Thyroid gland (tissue), 4 donors: Measurements from ENCODE around the gene PCARE. TPM values are rescaled to one million over a fixed set of nuclear protein-coding genes. Genes with fewer than 3 reads are reported as not detected.

ENCODE experiments used
- DNase-seq, 2 donors: peaks; one replicate each; pipeline ENCODE4 v3.0.0-alpha.2; 2019
- H3K27ac ChIP-seq, 3 donors: fragments of 200-600 bp; sonication (generic); 1 replicate in 2 of 3; 2 replicates in 1 of 3; pipeline ENCODE4 v1.5.1; 2016 to 2019; ENCODE audit warnings: mild to moderate bottlenecking in 1 of 3, moderate library complexity in 1 of 3
- H3K27me3 ChIP-seq: fragments of 200-600 bp; sonication (generic); one replicate; pipeline ENCODE4 v1.5.1; 2019
- H3K36me3 ChIP-seq, 2 donors: fragments of 200-600 bp; sonication (generic); one replicate each; pipeline ENCODE4 v1.5.1; 2016 to 2019
- H3K4me1 ChIP-seq, 2 donors: fragments of 200-600 bp; sonication (generic); one replicate each; pipeline ENCODE4 v1.5.1; 2017 to 2019
- H3K4me3 ChIP-seq, 3 donors: fragments of 200-600 bp; sonication (generic); replicated peaks in 1 of 3; 1 replicate in 2 of 3; 2 replicates in 1 of 3; pipeline ENCODE4 v1.5.1; 2016; ENCODE audit warnings: mild to moderate bottlenecking in 1 of 3
- H3K9me3 ChIP-seq: fragments of 200-600 bp; sonication (generic); one replicate; pipeline ENCODE4 v1.5.1; 2017
- POLR2A ChIP-seq, 2 donors: fragments of 450-650 bp; IDR thresholded peaks; one replicate each; pipeline ENCODE4 v1.6.1; 2017; ENCODE audit warnings: antibody characterized with exemption in 2 of 2, mild to moderate bottlenecking in 2 of 2, moderate library complexity in 1 of 2
- WGBS, 2 donors: methylation state at CpG; one replicate each; pipeline ENCODE4 v1.1.5; 2017; 5-methylcytosine and 5-hydroxymethylcytosine counted together
- intact Hi-C: fragments of 100-400 bp; cut with DNase I; formaldehyde crosslinking; loops from one replicate; pipeline ENCODE4 v1.15.1; 2023
- total RNA-seq, 4 donors: library from RNA; depleted of rRNA; stranded (reverse); fragments of >200 nt; gene quantifications; one replicate each; pipeline ENCODE4 v1.2.3, GENCODE V29; 2016
- TF ChIP-seq, protein P1 (sequence below), 6 experiments: fragments of 200-600 bp in 3 of 6; fragments of 450-650 bp in 3 of 6; sonication (generic) in 3 of 6; IDR thresholded peaks; one replicate each; pipeline ENCODE4 v1.5.1; 2016 to 2019; ENCODE audit warnings: antibody characterized with exemption in 6 of 6, mild to moderate bottlenecking in 2 of 6, inconsistent platforms in 1 of 6, moderate library complexity in 1 of 6

PCARE gene
- total RNA-seq, result under 1 TPM in 1 of 4 donors, not detected in 3; 0.11 TPM

DNA sequence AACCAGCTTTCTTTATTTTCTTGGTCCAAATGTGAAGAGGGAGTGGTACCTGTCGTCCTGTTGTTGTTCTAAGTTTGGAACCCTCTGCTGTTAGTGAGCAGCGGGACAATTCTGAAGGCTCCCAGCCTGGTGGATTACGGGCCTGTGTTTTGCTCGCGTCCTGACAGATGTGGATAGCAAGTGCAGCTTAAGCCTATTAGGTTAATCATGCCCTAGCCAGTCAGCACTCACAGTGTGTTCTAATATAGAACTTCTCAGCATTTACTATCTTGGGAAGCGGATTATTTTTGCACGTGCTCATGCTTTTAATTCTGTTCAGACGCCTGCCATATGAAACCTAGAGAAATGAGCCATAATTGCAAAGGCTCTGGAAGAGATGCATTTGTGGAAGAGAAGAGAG lies at the start of gene PCARE:
TSS of gene PCARE (minus strand) at position 113 of the 400 bp plus-strand sequence. CDS start 262 bp downstream, outside the sequence.
- H3K9me3 ChIP-seq, result no peaks in the 10 kb centered on the region
- no peaks in the 10 kb centered on the region for H3K36me3 ChIP-seq
- WGBS, 2 donors, result 87 to 89% methylated on average over 8 of the region's 8 CpGs
- TF ChIP-seq, protein P1, sequence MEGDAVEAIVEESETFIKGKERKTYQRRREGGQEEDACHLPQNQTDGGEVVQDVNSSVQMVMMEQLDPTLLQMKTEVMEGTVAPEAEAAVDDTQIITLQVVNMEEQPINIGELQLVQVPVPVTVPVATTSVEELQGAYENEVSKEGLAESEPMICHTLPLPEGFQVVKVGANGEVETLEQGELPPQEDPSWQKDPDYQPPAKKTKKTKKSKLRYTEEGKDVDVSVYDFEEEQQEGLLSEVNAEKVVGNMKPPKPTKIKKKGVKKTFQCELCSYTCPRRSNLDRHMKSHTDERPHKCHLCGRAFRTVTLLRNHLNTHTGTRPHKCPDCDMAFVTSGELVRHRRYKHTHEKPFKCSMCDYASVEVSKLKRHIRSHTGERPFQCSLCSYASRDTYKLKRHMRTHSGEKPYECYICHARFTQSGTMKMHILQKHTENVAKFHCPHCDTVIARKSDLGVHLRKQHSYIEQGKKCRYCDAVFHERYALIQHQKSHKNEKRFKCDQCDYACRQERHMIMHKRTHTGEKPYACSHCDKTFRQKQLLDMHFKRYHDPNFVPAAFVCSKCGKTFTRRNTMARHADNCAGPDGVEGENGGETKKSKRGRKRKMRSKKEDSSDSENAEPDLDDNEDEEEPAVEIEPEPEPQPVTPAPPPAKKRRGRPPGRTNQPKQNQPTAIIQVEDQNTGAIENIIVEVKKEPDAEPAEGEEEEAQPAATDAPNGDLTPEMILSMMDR (IDR thresholded peaks at IDR 0.05), result no peak
- TF ChIP-seq POLR2A (IDR thresholded peaks at IDR 0.05), result no peak
- no peak within 1 kb of the TSS for H3K27ac ChIP-seq
- H3K4me3 ChIP-seq, result no peak within 1 kb of the TSS
- H3K27me3 ChIP-seq, result no peaks in the 10 kb centered on the region
- no peaks in the 10 kb centered on the region for H3K4me1 ChIP-seq
- no peak for DNase-seq
- intact Hi-C loops, result no loop called here

DNA sequence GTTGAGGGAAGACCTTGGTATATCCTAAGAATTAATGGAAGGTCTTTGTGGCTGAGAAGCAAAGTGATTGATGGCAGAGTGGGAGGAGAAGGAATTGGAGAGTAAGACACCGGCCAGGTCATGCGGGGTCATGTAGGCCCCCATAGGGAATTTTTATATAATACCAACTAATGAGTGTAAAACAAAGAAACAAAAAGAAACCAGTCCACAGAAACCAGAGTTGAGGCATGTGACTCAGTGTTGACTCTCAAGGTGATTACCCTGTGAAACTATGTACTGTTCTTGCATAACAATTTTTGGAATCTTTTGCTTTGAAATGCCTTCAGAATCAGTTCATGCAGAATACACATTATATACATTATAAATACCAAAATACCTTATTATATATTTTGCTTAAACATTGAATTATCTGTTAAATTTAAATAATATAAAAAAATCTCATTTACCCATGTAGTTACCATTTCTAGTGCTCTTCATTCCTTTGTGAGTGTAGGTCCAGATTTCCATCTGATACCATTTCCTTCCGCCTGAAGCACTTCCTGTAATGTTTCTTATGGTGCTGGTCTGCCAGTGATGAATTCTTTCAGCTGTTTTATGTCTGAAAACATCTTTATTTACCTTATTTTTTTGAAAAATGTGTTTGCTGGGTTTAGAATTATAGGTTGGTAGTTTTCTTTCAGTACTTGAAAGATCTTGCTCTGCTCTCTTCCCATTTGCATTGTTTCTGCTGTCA lies 49.5 kb upstream of the PCARE start:
- no peak for TF ChIP-seq POLR2A (IDR thresholded peaks at IDR 0.05)
- TF ChIP-seq, protein P1 (IDR thresholded peaks at IDR 0.05), result no peak
- H3K27me3 ChIP-seq, result no peaks in the 10 kb centered on the region
- H3K36me3 ChIP-seq, result peaks cover 0 to 8% of the 10 kb centered on the region in 2 donors
- 89 to 93% methylated on average over 3 of the region's 3 CpGs for WGBS, 2 donors
- H3K4me1 ChIP-seq, result peaks cover 15 to 23% of the 10 kb centered on the region in 2 donors
- no peaks in the 10 kb centered on the region for H3K9me3 ChIP-seq
- H3K27ac ChIP-seq, result no peak overlapping the region
- intact Hi-C loops, result no loop called here
- no peak for DNase-seq
- no peak overlapping the region for H3K4me3 ChIP-seq

DNA sequence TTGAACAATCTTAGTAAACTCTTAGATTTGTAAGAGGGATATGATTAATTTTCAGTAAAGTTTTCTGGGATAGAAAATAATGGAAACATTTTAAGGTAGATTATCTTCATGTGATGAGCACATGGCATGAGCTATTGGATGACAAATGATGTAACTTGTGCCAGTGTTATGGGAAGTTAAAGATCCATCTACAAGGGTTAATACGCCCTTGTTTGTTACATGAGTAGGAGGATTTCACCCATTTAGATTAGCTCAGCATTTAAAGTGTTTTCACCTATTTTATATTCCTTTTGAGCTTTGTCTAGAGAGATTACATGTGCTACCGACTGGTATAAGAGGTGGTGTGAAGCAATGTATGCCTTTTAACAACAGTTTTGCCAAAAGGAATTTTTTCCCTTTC lies 46.5 kb upstream of the PCARE start:
- 90 to 92% methylated on average over 2 of the region's 2 CpGs for WGBS, 2 donors

DNA sequence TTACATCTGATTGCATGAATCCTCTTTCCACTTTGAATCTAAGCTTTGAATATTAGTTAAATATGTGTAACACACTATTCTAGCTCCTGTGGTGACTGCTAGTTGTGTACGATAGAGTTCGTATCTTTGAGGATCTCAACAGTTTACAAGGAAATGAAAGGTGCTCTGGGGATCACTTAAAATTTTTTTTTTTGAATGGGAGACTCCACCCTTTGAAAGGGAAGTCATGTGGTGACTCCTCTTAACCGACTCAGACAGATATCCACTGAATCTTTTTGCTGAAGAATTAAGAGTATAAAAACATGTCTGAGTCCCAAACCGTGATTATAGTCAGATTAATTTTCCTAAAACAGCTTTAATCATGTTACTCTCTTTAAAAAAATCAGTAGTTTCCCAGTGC lies 44.9 kb upstream of the PCARE start:
- Histone ChIP-seq H3K36me3 (peaks cover 0 to 7% of the 10 kb centered on the region in 2 donors), H3K27me3 (no peaks in the 10 kb centered on the region), H3K4me3 (no peak overlapping the region), H3K27ac (peak overlapping the region in 1 of 3 donors; percentile 96), H3K4me1 (peaks cover 27 to 28% of the 10 kb centered on the region in 2 donors), H3K9me3 (no peaks in the 10 kb centered on the region)
- intact Hi-C loops, result no loop called here
- 63 to 69% methylated on average over 4 of the region's 4 CpGs for WGBS, 2 donors
- DNase-seq, result no peak
- TF ChIP-seq POLR2A (IDR thresholded peaks at IDR 0.05), result no peak
- TF ChIP-seq, protein P1 (IDR thresholded peaks at IDR 0.05), result no peak

More for the DNA sequence above, 46.5 kb upstream of the PCARE start:
- TF ChIP-seq, protein P1 (IDR thresholded peaks at IDR 0.05), result no peak
- TF ChIP-seq POLR2A (IDR thresholded peaks at IDR 0.05), result no peak
- intact Hi-C loops, result no loop called here
- Histone ChIP-seq H3K36me3 (peaks cover 0 to 8% of the 10 kb centered on the region in 2 donors), H3K4me3 (no peak overlapping the region), H3K4me1 (peaks cover 20 to 22% of the 10 kb centered on the region in 2 donors), H3K27ac (no peak overlapping the region), H3K27me3 (no peaks in the 10 kb centered on the region), H3K9me3 (no peaks in the 10 kb centered on the region)
- no peak for DNase-seq

DNA sequence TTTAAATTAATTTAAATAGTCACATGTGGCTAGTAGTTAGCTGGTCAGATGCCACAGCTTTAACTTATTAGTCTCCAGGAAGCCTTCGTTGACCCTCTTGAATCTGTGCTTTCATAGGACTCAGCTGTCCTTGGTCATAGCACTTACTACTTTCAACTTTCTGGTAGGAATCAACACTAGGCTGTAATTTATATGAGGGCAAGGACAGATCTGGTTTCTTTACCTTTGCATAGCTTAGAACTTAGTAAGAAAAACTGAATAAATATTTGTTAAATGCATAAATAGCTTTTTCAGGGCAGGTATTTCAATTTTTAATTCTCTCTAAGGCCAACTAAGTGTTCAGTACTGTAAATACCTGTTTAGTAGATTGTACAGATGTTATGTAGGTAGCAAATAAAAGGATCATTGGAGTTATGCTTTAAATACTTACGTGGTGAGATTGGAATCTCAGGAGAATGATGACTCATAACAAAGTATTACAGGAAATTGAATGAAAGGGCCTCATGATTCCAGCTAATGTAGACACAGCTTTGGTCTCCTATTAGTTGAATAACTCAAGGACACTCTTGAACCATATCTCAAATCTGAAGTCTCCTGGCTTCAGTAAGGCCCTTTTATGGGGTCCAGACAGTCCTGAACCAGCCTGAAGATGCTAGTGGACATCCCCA lies 43.4 kb upstream of the PCARE start:
- TF ChIP-seq, protein P1 (IDR thresholded peaks at IDR 0.05), result no peak
- no peak for TF ChIP-seq POLR2A (IDR thresholded peaks at IDR 0.05)

More for the DNA sequence above, 43.4 kb upstream of the PCARE start:
- WGBS, 2 donors, result 77 to 81% methylated on average over 2 of the region's 2 CpGs
- Histone ChIP-seq H3K9me3 (no peaks in the 10 kb centered on the region), H3K27me3 (no peaks in the 10 kb centered on the region), H3K4me3 (no peak overlapping the region), H3K36me3 (no peaks in the 10 kb centered on the region), H3K4me1 (peaks cover 33 to 36% of the 10 kb centered on the region in 2 donors), H3K27ac (peak overlapping the region; percentile 95 to 97 (median 96))
- no peak for DNase-seq
- intact Hi-C loops, result no loop called here
